ENCODE results near the gene MTMR3.

Gene MTMR3

DNA sequence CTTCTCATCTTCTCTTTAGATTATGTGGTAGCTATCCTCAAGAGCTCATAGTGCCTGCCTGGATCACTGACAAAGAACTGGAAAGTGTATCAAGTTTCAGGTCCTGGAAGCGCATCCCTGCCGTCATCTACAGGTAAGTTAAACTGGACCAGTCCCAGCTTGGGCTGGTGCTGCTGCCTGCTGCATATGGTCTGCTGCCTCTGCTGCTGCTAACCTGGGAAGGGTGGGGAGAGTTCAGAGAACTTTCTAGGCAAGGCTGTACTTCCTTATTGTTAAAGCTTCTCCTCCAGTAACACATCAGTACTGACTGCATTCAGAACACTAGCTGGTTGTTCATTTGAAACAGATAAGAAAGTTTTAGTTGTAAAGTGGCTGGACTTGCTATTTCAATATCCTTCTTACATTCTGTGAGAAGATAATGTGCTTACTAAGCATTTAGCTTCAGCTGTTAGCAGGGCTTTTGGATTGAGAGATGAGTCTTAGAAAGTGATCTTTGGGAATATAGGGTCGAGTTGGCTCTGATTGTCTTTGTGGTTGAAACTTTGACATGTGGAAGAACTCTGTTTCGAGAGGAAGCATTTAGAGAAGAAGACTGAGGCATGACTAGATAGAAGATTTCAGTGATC, 120.0 kb downstream of the MTMR3 start:
- no peak for DNase-seq (ENCODE audit: low spot score)

GRCh38 chr22:30004101-30004500, 121.1 kb downstream of the MTMR3 start:
- no peak for DNase-seq (ENCODE audit: low spot score)

GRCh38 chr22:30004694-30005093, 121.7 kb downstream of the MTMR3 start:
- DNase-seq (ENCODE audit: low spot score) = no peak

- peak; percentile 79 for DNase-seq (ENCODE audit: low spot score)
Measured at GRCh38 chr22:30005213-30005857, 122.4 kb downstream of the MTMR3 start.

DNA sequence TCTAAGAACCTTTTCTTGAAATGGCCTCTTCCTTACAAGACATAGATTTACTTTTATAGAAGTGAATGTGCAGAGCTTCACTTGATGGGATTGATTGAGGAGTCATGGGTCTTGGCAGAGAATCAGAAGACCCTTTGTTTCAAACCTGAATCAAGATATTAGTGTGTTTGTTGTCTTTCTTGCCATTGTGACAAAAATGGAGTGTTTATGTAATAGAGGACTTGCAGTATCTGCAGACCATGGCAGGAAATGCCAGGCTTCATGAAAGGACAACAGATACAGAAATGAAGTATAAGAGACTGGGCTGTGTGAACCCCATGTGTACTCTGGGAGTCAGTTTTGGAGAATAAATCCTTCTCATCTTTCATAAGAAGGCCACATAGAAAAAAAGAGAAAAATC, 124.4 kb downstream of the MTMR3 start:
- no peak for DNase-seq (ENCODE audit: low spot score)

GRCh38 chr22:30008401-30008800, 125.4 kb downstream of the MTMR3 start:
- DNase-seq (ENCODE audit: low spot score) = no peak

GRCh38 chr22:30009478-30009877, 126.5 kb downstream of the MTMR3 start:
- DNase-seq (ENCODE audit: low spot score) = no peak

GRCh38 chr22:30010789-30011405, 127.9 kb downstream of the MTMR3 start:
- no peak for DNase-seq (ENCODE audit: low spot score)

DNA sequence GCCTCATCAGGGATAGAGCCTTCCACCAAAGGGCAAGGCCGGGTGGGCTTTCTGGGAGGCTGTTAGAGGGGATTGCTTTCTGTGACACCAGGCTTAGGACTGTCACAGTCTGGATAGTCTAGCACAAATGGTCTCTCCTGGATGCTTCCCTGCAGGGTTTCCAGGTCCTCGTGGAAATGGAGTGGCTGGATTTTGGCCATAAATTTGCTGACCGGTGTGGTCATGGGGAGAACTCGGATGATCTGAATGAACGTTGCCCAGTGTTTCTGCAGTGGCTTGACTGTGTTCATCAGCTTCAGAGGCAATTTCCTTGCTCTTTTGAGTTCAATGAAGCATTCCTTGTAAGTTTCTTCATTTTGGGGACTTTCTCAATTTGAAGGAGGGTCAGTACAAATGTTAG, 130.2 kb downstream of the MTMR3 start:
- DNase-seq (ENCODE audit: low spot score) = no peak

DNA sequence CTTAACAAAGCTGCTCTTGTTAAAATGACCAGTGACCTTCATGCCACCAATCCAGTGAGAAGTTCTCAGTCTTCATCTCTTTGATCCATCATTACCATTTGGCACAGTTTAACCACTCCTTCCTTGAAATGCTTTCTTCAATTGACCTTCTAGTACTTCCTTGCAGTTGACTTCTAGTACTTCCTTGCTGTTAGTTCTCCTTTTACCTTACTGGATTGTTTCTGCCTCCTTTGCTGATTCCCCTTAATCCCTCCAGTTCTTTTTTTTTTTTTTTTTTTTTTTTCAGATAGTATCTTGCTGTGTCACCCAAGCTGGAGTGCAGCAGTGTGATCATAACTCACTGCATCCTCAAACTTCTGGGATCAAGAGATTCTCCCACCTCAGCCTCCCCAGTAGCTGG, 131.3 kb downstream of the MTMR3 start:
- DNase-seq (ENCODE audit: low spot score) = no peak

- no peak for DNase-seq (ENCODE audit: low spot score)
Measured at GRCh38 chr22:30015229-30015797, 132.3 kb downstream of the MTMR3 start.

DNA sequence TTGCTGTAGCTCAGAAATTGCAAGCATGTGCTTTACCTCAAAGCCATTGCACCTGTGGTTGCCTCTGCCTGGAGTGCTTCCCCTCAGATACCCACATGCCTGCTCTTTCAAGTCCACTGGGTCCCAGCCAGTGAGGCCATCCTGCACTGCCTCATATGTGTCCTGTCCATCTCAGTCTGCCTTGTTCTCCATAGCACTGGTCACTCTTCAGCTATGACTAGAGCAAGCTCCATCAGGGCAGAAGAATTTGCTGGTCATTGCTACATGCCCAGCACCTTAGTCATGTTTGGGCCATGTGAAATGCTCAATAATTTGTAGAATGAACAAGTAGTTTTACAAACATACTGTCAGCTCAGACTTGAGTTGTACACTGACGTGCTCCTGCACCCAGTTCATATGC, 132.9 kb downstream of the MTMR3 start:
- DNase-seq (ENCODE audit: low spot score) = no peak

DNA sequence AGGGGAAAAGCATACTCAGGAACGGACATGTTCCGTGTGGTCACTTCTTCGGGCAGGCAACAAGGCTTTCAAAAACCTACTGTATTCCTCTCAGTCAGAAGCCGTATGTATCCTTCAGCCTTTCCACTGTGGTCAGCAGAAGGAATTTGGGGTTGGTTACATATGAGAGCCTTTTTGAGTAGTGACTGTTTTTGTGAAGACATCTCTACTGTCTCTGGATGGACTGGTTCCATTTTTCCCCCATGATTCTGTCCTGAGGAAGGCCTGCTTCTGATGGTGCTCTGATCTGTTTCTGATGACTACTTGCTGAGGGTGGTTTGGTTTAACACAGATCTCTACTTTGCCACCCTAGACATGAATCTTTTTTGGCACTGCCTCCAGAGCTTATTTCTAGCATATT, 133.6 kb downstream of the MTMR3 start:
- DNase-seq (ENCODE audit: low spot score) = no peak

DNA sequence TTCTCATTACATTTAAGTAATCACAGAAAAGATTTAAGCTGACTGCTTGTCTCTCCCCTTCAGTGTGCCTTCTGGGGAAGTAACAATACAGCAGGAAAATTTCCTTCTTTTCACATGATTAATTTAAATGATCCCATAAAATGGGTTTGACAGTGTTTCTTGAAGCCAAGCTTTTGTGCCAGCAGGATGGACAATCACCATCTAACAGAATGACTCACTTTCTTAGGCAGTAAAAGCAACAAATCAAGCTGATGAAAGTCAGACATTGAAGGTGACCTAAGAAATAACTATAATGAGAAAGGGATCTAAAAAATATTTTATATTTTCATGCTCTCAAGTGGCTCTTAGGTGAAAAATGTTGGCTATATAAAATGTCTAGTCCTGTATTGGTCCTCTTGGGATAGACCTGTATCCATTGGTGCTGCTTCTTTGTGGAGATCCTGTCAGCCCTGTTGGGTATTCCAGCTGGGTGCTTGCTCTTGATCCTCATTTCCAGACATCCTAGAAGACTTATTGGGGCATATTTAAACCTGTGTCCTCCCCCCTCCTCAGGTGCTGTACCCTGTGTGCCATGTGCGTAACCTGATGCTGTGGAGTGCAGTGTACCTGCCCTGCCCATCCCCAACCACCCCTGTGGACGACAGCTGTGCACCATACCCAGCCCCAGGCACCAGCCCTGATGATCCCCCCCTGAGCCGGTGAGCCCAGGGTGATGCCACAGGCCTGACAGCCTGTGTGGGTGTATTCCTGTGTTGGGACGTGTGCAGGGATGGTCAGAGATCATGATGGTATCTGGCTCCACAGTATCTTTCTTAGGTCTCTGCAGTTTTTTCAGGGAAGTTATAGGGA, 134.6 kb downstream of the MTMR3 start:
- DNase-seq (ENCODE audit: low spot score) = no peak

GRCh38 chr22:30020511-30020910, 137.5 kb downstream of the MTMR3 start:
- no peak for DNase-seq (ENCODE audit: low spot score)

- no peak for DNase-seq (ENCODE audit: low spot score)
Measured at GRCh38 chr22:30021338-30021737, 138.4 kb downstream of the MTMR3 start.

GRCh38 chr22:30021881-30022619, 139.1 kb downstream of the MTMR3 start:
- no peak for DNase-seq (ENCODE audit: low spot score)

GRCh38 chr22:30023099-30023660, 140.2 kb downstream of the MTMR3 start:
- DNase-seq (ENCODE audit: low spot score) = no peak

GRCh38 chr22:30024231-30024630, 141.3 kb downstream of the MTMR3 start:
- DNase-seq (ENCODE audit: low spot score) = no peak

DNA sequence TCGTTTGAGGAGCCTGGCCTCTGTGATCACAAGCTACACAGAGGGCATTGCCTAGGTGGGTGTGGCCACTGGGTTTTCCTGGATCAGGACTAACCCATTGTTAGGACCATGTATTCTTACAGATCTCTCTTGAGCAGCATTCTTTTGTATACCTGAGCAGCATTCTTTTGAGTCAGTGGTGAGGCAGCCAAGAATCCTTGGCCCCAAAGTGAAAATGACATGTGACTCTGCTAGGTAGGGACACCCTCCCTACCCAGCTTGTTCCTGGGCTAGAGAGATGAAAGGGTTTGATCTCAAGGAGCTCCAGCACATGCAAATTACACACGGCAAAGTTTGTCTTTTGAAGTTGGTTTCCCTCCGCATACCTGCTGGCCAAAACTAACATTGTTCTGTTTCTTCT, 142.2 kb downstream of the MTMR3 start:
- no peak for DNase-seq (ENCODE audit: low spot score)

DNA sequence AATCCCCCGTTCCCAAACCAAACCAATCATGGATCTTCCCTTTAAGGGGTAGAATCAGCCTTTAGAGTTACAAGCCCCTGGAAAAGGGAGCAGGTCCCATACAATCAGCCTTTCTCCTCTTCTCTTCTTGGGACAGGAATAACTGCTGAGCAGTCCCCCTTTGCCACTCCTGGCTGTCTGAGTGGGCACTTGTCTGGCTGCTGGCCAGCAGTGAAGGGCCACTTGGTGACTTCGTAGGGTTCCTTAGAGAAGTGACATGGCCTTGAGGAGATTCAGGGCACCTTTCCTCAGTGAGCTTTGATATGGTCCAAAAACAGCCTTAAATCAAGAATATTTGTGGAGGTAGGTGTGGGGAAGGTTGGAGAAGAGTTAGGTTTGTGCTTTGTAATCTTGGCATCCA, 143.8 kb downstream of the MTMR3 start:
- DNase-seq (ENCODE audit: low spot score) = no peak
